ENCODE data around the gene UBE2QL1. TPM values are rescaled to one million over a fixed set of nuclear protein-coding genes. Genes with fewer than 3 reads are reported as not detected.

UBE2QL1 gene
- total RNA-seq, 1 experiment from 2014 or later = 0.50 TPM

- DNase-seq (ENCODE audit: low spot score) (no peak), ATAC-seq (no peak)
- CTCF ChIA-PET = no interaction called here
- Mint-ChIP-seq H3K27me3 (ENCODE audit: low read depth) (peaks cover 2% of the 10 kb centered on the region; the same call in 1 of the 2 replicates), H3K27ac (no peak overlapping the region), H3K9me3 (no peaks in the 10 kb centered on the region), H3K4me3 (no peak overlapping the region), H3K4me1 (peaks cover 17% of the 10 kb centered on the region), H3K36me3 (no peaks in the 10 kb centered on the region)
- TF ChIP-seq JAZF1 (CRISPR knock-in tag; IDR thresholded peaks at IDR 0.05) (no peak), PRRX2 (CRISPR knock-in tag; IDR thresholded peaks at IDR 0.05) (no peak), FOXK1 (CRISPR knock-in tag; IDR thresholded peaks at IDR 0.05) (no peak), SP1 (CRISPR knock-in tag; conservative IDR thresholded peaks at IDR 0.05) (no peak), RORB (CRISPR knock-in tag; IDR thresholded peaks at IDR 0.05) (no peak), HMGA2 (CRISPR knock-in tag; IDR thresholded peaks at IDR 0.05) (no peak), E2F4 (CRISPR knock-in tag; IDR thresholded peaks at IDR 0.05; ENCODE audit: borderline replicate concordance, low read depth) (no peak), CREM (CRISPR knock-in tag; IDR thresholded peaks at IDR 0.05) (no peak)
- TF ChIP-seq, protein P1, sequence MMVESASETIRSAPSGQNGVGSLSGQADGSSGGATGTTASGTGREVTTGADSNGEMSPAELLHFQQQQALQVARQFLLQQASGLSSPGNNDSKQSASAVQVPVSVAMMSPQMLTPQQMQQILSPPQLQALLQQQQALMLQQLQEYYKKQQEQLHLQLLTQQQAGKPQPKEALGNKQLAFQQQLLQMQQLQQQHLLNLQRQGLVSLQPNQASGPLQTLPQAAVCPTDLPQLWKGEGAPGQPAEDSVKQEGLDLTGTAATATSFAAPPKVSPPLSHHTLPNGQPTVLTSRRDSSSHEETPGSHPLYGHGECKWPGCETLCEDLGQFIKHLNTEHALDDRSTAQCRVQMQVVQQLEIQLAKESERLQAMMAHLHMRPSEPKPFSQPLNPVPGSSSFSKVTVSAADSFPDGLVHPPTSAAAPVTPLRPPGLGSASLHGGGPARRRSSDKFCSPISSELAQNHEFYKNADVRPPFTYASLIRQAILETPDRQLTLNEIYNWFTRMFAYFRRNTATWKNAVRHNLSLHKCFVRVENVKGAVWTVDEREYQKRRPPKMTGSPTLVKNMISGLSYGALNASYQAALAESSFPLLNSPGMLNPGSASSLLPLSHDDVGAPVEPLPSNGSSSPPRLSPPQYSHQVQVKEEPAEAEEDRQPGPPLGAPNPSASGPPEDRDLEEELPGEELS (CRISPR knock-in tag; IDR thresholded peaks at IDR 0.05) = no peak
- POLR2A ChIA-PET = interaction anchor here (0.7 kb wide), 1 partner anchor 1060 kb away, joined by 3 read pairs; no protein-coding TSS in a partner anchor
Observed at GRCh38 chr5:6478793-6479192, 30.1 kb downstream of the UBE2QL1 start.

- DNase-seq (ENCODE audit: low spot score) (peak; percentile 24), ATAC-seq (peak; percentile 27)
- no peaks in the 10 kb centered on the region for H3K36me3 Mint-ChIP-seq
- H3K4me3 Mint-ChIP-seq = no peak overlapping the region
- no peaks in the 10 kb centered on the region for H3K9me3 Mint-ChIP-seq
- CTCF ChIA-PET = interaction anchor here (1.0 kb wide), 1 partner anchor 35 kb away, joined by 3 read pairs; no protein-coding TSS in a partner anchor
- H3K4me1 Mint-ChIP-seq = peaks cover 10% of the 10 kb centered on the region
- H3K27ac Mint-ChIP-seq = no peak overlapping the region
- POLR2A ChIA-PET = no interaction called here
- TF ChIP-seq ERG (CRISPR knock-in tag; IDR thresholded peaks at IDR 0.05) (no peak), ZNF121 (CRISPR knock-in tag; IDR thresholded peaks at IDR 0.05) (0 out of 2 replicates have a peak, but pooled peaks have one; percentile 31), NR1H2 (CRISPR knock-in tag; IDR thresholded peaks at IDR 0.05) (no peak), ETV6 (CRISPR knock-in tag; IDR thresholded peaks at IDR 0.05) (no peak), SMAD4 (CRISPR knock-in tag; IDR thresholded peaks at IDR 0.05) (no peak), ZNF671 (CRISPR knock-in tag; IDR thresholded peaks at IDR 0.05) (no peak)
- TF ChIP-seq, protein P2, sequence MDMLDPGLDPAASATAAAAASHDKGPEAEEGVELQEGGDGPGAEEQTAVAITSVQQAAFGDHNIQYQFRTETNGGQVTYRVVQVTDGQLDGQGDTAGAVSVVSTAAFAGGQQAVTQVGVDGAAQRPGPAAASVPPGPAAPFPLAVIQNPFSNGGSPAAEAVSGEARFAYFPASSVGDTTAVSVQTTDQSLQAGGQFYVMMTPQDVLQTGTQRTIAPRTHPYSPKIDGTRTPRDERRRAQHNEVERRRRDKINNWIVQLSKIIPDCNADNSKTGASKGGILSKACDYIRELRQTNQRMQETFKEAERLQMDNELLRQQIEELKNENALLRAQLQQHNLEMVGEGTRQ (CRISPR knock-in tag; IDR thresholded peaks at IDR 0.05) = no peak
- peaks cover 2% of the 10 kb centered on the region; the same call in 1 of the 2 replicates for H3K27me3 Mint-ChIP-seq (ENCODE audit: low read depth)
Observed at GRCh38 chr5:6480133-6481051, 31.7 kb downstream of the UBE2QL1 start.

GRCh38 chr5:6482735-6483134 is 34.1 kb downstream of the UBE2QL1 start:
- POLR2A ChIA-PET = no interaction called here
- no peak overlapping the region for H3K4me3 Mint-ChIP-seq
- CTCF ChIA-PET = no interaction called here
- ATAC-seq = no peak
- H3K4me1 Mint-ChIP-seq = no peaks in the 10 kb centered on the region
- peaks cover 2% of the 10 kb centered on the region; the same call in 1 of the 2 replicates for H3K27me3 Mint-ChIP-seq (ENCODE audit: low read depth)
- no peak for DNase-seq (ENCODE audit: low spot score)
- no peak overlapping the region for H3K27ac Mint-ChIP-seq
- H3K36me3 Mint-ChIP-seq = no peaks in the 10 kb centered on the region
- no peaks in the 10 kb centered on the region for H3K9me3 Mint-ChIP-seq
- TF ChIP-seq CBFB (CRISPR knock-in tag; IDR thresholded peaks at IDR 0.05; ENCODE audit: low read depth) (no peak), FOXK1 (CRISPR knock-in tag; IDR thresholded peaks at IDR 0.05) (no peak), NFATC4 (CRISPR knock-in tag; IDR thresholded peaks at IDR 0.05) (no peak), FOXJ3 (CRISPR knock-in tag; IDR thresholded peaks at IDR 0.05; ENCODE audit: borderline replicate concordance) (no peak), NR2C2 (CRISPR knock-in tag; IDR thresholded peaks at IDR 0.05) (no peak), JUN (CRISPR knock-in tag; IDR thresholded peaks at IDR 0.05) (no peak), ZNF138 (CRISPR knock-in tag; conservative IDR thresholded peaks at IDR 0.05) (no peak), ZNF396 (CRISPR knock-in tag; IDR thresholded peaks at IDR 0.05; ENCODE audit: borderline replicate concordance) (no peak), NFE2L1 (CRISPR knock-in tag; IDR thresholded peaks at IDR 0.05) (no peak)
- TF ChIP-seq, protein P3, sequence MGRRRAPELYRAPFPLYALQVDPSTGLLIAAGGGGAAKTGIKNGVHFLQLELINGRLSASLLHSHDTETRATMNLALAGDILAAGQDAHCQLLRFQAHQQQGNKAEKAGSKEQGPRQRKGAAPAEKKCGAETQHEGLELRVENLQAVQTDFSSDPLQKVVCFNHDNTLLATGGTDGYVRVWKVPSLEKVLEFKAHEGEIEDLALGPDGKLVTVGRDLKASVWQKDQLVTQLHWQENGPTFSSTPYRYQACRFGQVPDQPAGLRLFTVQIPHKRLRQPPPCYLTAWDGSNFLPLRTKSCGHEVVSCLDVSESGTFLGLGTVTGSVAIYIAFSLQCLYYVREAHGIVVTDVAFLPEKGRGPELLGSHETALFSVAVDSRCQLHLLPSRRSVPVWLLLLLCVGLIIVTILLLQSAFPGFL (CRISPR knock-in tag; IDR thresholded peaks at IDR 0.05; ENCODE audit: borderline replicate concordance) = no peak
- TF ChIP-seq, protein P4, sequence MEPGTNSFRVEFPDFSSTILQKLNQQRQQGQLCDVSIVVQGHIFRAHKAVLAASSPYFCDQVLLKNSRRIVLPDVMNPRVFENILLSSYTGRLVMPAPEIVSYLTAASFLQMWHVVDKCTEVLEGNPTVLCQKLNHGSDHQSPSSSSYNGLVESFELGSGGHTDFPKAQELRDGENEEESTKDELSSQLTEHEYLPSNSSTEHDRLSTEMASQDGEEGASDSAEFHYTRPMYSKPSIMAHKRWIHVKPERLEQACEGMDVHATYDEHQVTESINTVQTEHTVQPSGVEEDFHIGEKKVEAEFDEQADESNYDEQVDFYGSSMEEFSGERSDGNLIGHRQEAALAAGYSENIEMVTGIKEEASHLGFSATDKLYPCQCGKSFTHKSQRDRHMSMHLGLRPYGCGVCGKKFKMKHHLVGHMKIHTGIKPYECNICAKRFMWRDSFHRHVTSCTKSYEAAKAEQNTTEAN (CRISPR knock-in tag; IDR thresholded peaks at IDR 0.05) = no peak

All from WTC11 (cell line).